ENCODE results near the gene TGFB2. TPM values are rescaled to one million over a fixed set of nuclear protein-coding genes. Genes with fewer than 3 reads are reported as not detected.

The TGFB2 gene
- total and polyA plus RNA-seq, 3 donors from 2014 or later = 2.4 to 4.5 (median 2.6) TPM

- no peaks in the 10 kb centered on the region for H3K9me3 ChIP-seq
- no peaks in the 10 kb centered on the region for H3K4me1 ChIP-seq
- no peaks in the 10 kb centered on the region for H3K36me3 ChIP-seq (ENCODE audit: low read depth, missing control alignments)
- no peak for TF ChIP-seq CTCF (IDR thresholded peaks at IDR 0.05)
- TF ChIP-seq POLR2A (IDR thresholded peaks at IDR 0.05) = no peak
- WGBS, 2 donors = 31 to 63% methylated on average over 1 of the region's 1 CpG
- H3K4me3 ChIP-seq = no peak overlapping the region
- intact Hi-C loops (cut with DNase I; ENCODE audit: low total_unique reads) = no loop called here
- H3K27ac ChIP-seq = no peak overlapping the region
- H3K27me3 ChIP-seq = no peaks in the 10 kb centered on the region
- DNase-seq = no peak
Observed at GRCh38 chr1:218479436-218480115, 134.4 kb downstream of the TGFB2 start.

GRCh38 chr1:218480137-218480536 is 135.0 kb downstream of the TGFB2 start:
- Histone ChIP-seq H3K4me3 (no peak overlapping the region), H3K36me3 (ENCODE audit: low read depth, missing control alignments) (no peaks in the 10 kb centered on the region), H3K4me1 (no peaks in the 10 kb centered on the region), H3K27ac (no peak overlapping the region), H3K27me3 (no peaks in the 10 kb centered on the region), H3K9me3 (no peaks in the 10 kb centered on the region)
- DNase-seq = no peak
- TF ChIP-seq CTCF (IDR thresholded peaks at IDR 0.05) (no peak), POLR2A (IDR thresholded peaks at IDR 0.05) (no peak)
- WGBS, 2 donors = 79 to 83% methylated on average over 3 of the region's 3 CpGs
- intact Hi-C loops (cut with DNase I; ENCODE audit: low total_unique reads) = no loop called here

GRCh38 chr1:218480588-218481099 is 135.5 kb downstream of the TGFB2 start:
- no peak for DNase-seq
- H3K4me1 ChIP-seq = no peaks in the 10 kb centered on the region
- no peaks in the 10 kb centered on the region for H3K36me3 ChIP-seq (ENCODE audit: low read depth, missing control alignments)
- no peak overlapping the region for H3K27ac ChIP-seq
- TF ChIP-seq CTCF (IDR thresholded peaks at IDR 0.05) = no peak
- 79 to 93% methylated on average over 1 of the region's 1 CpG for WGBS, 2 donors
- no peaks in the 10 kb centered on the region for H3K27me3 ChIP-seq
- no peak overlapping the region for H3K4me3 ChIP-seq
- intact Hi-C loops (cut with DNase I; ENCODE audit: low total_unique reads) = no loop called here
- no peaks in the 10 kb centered on the region for H3K9me3 ChIP-seq

GRCh38 chr1:218481116-218481775 is 136.1 kb downstream of the TGFB2 start:
- no peak overlapping the region for H3K4me3 ChIP-seq
- H3K36me3 ChIP-seq (ENCODE audit: low read depth, missing control alignments) = no peaks in the 10 kb centered on the region
- H3K27ac ChIP-seq = no peak overlapping the region
- H3K4me1 ChIP-seq = no peaks in the 10 kb centered on the region
- no peak for DNase-seq
- no peaks in the 10 kb centered on the region for H3K27me3 ChIP-seq
- 45 to 51% methylated on average over 3 of the region's 3 CpGs for WGBS, 2 donors
- no peak for TF ChIP-seq POLR2A (IDR thresholded peaks at IDR 0.05)
- TF ChIP-seq CTCF (IDR thresholded peaks at IDR 0.05) = no peak
- no peaks in the 10 kb centered on the region for H3K9me3 ChIP-seq
- intact Hi-C loops (cut with DNase I; ENCODE audit: low total_unique reads) = no loop called here
